Cerebellar cortex (tissue), 1 donor: ENCODE data around the gene ANXA3.
"Not testable (repeated sequence)": the region's sequence is repeated elsewhere in the genome, so short reads cannot be mapped to it uniquely, and the experiment has no call there.

Source experiments
- DNase-seq: peaks from one replicate; pipeline ENCODE4 v3.0.0-alpha.2; 2015; ENCODE audit warnings: low spot score

ANXA3 gene

GRCh38 chr4:78543424-78544125 lies 8.0 kb upstream of the ANXA3 start:
- DNase-seq, result no peak

- DNase-seq, result no peak
Observed at GRCh38 chr4:78544678-78545077, 6.9 kb upstream of the ANXA3 start.

DNA sequence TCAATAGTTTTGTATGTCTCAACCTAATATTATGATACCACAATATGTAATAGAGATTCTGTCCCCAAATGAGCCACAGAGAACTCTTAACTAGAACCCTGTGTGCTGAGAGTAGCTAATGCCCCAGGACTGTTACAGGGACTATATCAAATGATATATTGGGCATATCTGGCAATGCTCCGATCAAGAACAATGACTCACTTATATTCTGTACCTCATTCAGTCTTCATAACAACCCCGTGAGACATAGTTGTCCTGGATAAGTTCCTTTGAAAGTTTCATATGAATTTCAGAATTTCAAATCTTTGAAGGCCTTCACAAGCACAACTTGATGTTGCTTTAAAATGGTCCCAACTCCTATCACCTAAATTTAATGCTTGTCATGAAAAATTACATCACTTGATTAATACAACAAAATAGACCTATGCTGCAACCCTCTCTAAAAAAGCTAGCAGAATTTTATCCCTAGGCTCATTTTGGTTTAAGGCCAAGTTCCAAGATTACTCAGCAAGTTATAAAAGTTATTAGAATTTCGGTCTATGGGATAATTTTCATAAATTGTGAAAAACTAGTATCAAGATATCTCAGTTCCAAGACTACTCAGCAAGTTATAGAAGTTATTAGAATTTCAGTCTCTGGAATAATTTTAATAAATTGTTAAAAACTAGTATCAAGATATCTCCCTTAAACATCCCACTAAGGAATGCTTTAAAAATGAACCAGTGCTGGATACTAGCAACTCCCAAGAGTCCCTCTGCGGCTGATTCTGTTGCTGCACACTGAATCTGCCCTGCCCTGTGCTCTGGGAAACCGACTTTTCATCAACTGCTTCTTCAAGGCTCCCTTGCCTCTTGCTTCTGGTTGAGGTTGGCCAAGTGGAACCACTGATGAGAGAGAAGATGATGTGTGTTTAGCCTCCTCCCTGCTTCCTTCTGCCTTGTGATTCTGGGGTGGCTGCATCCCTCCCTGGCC lies 6.0 kb upstream of the ANXA3 start:
- DNase-seq, result no peak

GRCh38 chr4:78547899-78548298 lies 3.7 kb upstream of the ANXA3 start:
- DNase-seq, result not testable (repeated sequence)

GRCh38 chr4:78548889-78549288 lies 2.7 kb upstream of the ANXA3 start:
- not testable (repeated sequence) for DNase-seq

- no peak for DNase-seq
Observed at GRCh38 chr4:78552389-78553042, 946 bp downstream of the ANXA3 start.

DNA sequence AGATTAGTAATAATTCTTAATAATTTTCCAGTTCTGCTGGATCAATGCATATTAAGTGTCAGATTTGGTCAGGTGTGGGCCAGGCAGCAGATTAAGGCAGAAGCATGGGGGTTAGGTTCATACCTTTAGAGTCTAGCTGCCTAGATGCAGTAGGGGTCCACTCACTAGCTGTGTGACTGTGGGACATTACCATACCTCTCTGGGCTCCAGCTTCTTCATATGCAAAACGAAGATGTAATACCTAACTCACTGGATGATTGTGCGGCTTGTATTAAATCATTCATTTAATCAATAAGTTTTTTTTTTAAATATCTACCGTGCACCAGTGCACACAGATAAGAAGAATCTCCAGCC lies 1.4 kb downstream of the ANXA3 start:
- DNase-seq, result no peak

DNA sequence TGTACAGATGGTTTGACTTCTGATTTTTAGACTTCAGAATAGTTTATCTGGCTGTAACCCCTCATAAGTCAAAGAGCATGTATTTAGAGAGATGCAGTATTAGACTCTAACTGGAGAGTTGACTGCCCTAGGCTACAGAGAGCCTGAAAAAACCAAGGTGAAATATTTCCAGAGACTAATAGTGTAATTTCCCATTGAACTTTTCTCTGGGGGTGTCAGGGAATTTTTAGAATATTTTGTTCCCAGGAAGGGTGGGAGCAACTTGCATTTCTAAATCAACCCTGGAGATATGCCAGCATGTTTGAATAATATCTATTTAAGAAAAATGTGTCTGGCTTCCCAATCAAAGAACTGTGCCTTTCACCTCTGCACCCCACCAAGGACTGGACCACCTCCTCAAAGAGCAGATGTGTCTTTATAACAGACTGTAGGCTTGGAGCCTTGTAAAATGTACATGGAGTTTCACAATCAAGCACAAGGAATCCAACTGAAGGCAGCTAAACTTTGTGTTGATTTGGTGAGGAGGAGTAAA lies 2.0 kb downstream of the ANXA3 start:
- no peak for DNase-seq

GRCh38 chr4:78556665-78557064 lies 5.1 kb downstream of the ANXA3 start:
- DNase-seq, result no peak

- no peak for DNase-seq
Observed at GRCh38 chr4:78557841-78558240, 6.3 kb downstream of the ANXA3 start.

GRCh38 chr4:78558410-78558809 lies 6.8 kb downstream of the ANXA3 start:
- DNase-seq, result no peak

GRCh38 chr4:78560296-78560963 lies 8.9 kb downstream of the ANXA3 start:
- DNase-seq, result no peak

GRCh38 chr4:78561677-78562076 lies 10.1 kb downstream of the ANXA3 start:
- DNase-seq, result no peak

GRCh38 chr4:78562687-78563086 lies 11.1 kb downstream of the ANXA3 start:
- no peak for DNase-seq

- no peak for DNase-seq
Observed at GRCh38 chr4:78565971-78566372, 14.4 kb downstream of the ANXA3 start.

GRCh38 chr4:78566834-78567499 lies 15.4 kb downstream of the ANXA3 start:
- no peak for DNase-seq

GRCh38 chr4:78567500-78568060 lies 16.0 kb downstream of the ANXA3 start:
- DNase-seq, result no peak

- no peak for DNase-seq
Observed at GRCh38 chr4:78568640-78569305, 17.2 kb downstream of the ANXA3 start.

GRCh38 chr4:78569306-78569821 lies 17.8 kb downstream of the ANXA3 start:
- no peak for DNase-seq

DNA sequence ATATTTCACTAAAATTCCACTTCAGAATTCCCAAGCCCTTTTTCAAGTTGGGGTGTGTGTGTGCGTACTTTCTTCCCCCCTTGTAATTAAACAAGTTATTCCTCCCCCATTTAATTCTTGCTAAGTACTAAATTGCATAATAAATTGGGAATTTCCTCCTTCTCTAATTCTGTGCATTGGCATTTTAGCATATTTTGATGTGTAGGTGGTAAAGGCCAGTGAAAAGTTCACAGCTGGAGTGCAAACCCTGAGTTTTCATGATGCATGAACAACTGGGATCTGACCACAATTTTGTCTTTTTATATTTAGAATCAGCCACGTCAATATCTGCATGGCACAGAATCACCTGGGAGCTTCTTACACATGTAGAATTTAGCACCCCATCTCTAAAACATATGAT lies 18.5 kb downstream of the ANXA3 start:
- no peak for DNase-seq
